Liver (tissue), 9 donors: ENCODE results near the gene USP11. TPM values are rescaled to one million over a fixed set of nuclear protein-coding genes. Genes with fewer than 3 reads are reported as not detected.

Experiments
- DNase-seq: peaks from one replicate; pipeline ENCODE4 v3.0.0-alpha.2; 2017; ENCODE audit warnings: low spot score
- H3K27ac ChIP-seq, 2 donors: one replicate each; pipeline ENCODE4 v1.7.0; 2013; ENCODE audit warnings: inconsistent platforms in 2 of 2, low read length in 2 of 2, control low read depth in 1 of 2, low read depth in 1 of 2, mild to moderate bottlenecking in 1 of 2
- H3K27me3 ChIP-seq, 4 donors: one replicate each; pipeline versions ENCODE4 v1.6.1 to v1.7.0; 2013; ENCODE audit warnings: low read length in 3 of 4, inconsistent platforms in 1 of 4, mild to moderate bottlenecking in 1 of 4, moderate library complexity in 1 of 4; ENCODE audit not compliant: control insufficient read depth in 4 of 4, insufficient read depth in 4 of 4
- H3K36me3 ChIP-seq, 4 donors: one replicate each; pipeline versions ENCODE4 v1.6.1 to v1.7.0; 2013; ENCODE audit warnings: low read length in 3 of 4, mild to moderate bottlenecking in 3 of 4, low read depth in 1 of 4, moderate library complexity in 1 of 4; ENCODE audit not compliant: control insufficient read depth in 4 of 4, insufficient read depth in 3 of 4
- H3K4me1 ChIP-seq, 4 donors: one replicate each; pipeline versions ENCODE4 v1.6.1 to v1.7.0; 2013; ENCODE audit warnings: low read length in 3 of 4, mild to moderate bottlenecking in 3 of 4, moderate library complexity in 1 of 4; ENCODE audit not compliant: control insufficient read depth in 4 of 4, insufficient read depth in 4 of 4
- H3K4me3 ChIP-seq, 3 donors: one replicate each; pipeline versions ENCODE4 v1.6.1 to v1.7.0; 2013; ENCODE audit warnings: low read length in 3 of 3, control low read depth in 1 of 3, low read depth in 1 of 3, mild to moderate bottlenecking in 1 of 3
- H3K9ac ChIP-seq, 2 donors: one replicate each; pipeline ENCODE4 v1.7.0; 2013; ENCODE audit warnings: low read length in 2 of 2, mild to moderate bottlenecking in 2 of 2, moderate library complexity in 2 of 2, control low read depth in 1 of 2, low read depth in 1 of 2
- H3K9me3 ChIP-seq, 4 donors: one replicate each; pipeline versions ENCODE4 v1.6.1 to v1.7.0; 2013; ENCODE audit warnings: low read length in 3 of 4; ENCODE audit not compliant: control insufficient read depth in 4 of 4
- EGR1 ChIP-seq, 2 donors: IDR thresholded peaks; 2 replicates each; pipeline ENCODE4 v1.6.1; 2016 to 2018; ENCODE audit warnings: antibody characterized with exemption in 2 of 2, low read depth in 2 of 2
- FOXA2 ChIP-seq: IDR thresholded peaks from 2 replicates; pipeline ENCODE4 v1.6.1; 2016; ENCODE audit warnings: antibody characterized with exemption
- GABPA ChIP-seq, 2 donors: IDR thresholded peaks in 1 of 2; conservative IDR thresholded peaks in 1 of 2; 2 replicates each; pipeline ENCODE4 v1.6.1; 2016; ENCODE audit warnings: antibody characterized with exemption in 2 of 2, mild to moderate bottlenecking in 1 of 2, moderate library complexity in 1 of 2
- HNF4A ChIP-seq, 2 donors: conservative IDR thresholded peaks; 2 replicates each; pipeline ENCODE4 v1.6.1; 2016; ENCODE audit warnings: antibody characterized with exemption in 2 of 2, mild to moderate bottlenecking in 2 of 2
- HNF4G ChIP-seq: IDR thresholded peaks from 2 replicates; pipeline ENCODE4 v1.6.1; 2016; ENCODE audit warnings: antibody characterized with exemption
- JUND ChIP-seq, 2 donors: IDR thresholded peaks; 2 replicates each; pipeline ENCODE4 v1.6.1; 2016; ENCODE audit warnings: antibody characterized with exemption in 2 of 2
- NR2F2 ChIP-seq: IDR thresholded peaks from 2 replicates; pipeline ENCODE4 v1.6.1; 2016; ENCODE audit warnings: antibody characterized with exemption
- RAD21 ChIP-seq, 2 donors: IDR thresholded peaks; 2 replicates each; pipeline ENCODE4 v1.6.1; 2016; ENCODE audit warnings: antibody characterized with exemption in 2 of 2, mild to moderate bottlenecking in 2 of 2
- WGBS: extraction: QIAGEN DNeasy Blood & Tissue Kit; methylation state at CpG from one replicate; pipeline ENCODE4 v1.1.7; 2013; 5-methylcytosine and 5-hydroxymethylcytosine counted together
- polyA plus RNA-seq, 2 donors: library from polyadenylated mRNA; stranded (reverse) in 1 of 2; unstranded in 1 of 2; fragments of 200-250 nt in 1 of 2; fragments of >200 nt in 1 of 2; fragmentation: Nextera tagmentation in 1 of 2; extraction: Ambion mirVana in 1 of 2; gene quantifications; one replicate each; pipeline versions ENCODE4 v1.2.1 to v1.2.3, GENCODE V29; 2013 to 2015
- total RNA-seq, 2 donors: library from RNA; depleted of rRNA; stranded (reverse); fragments of >200 nt; gene quantifications; one replicate each; pipeline ENCODE4 v1.2.3, GENCODE V29; 2014
- TF ChIP-seq, protein P1 (sequence below): IDR thresholded peaks from 2 replicates; pipeline ENCODE4 v1.6.1; 2016; ENCODE audit warnings: antibody characterized with exemption, mild to moderate bottlenecking
- TF ChIP-seq, protein P2 (sequence below): IDR thresholded peaks from 2 replicates; pipeline ENCODE4 v1.6.1; 2016; ENCODE audit warnings: antibody characterized with exemption
- TF ChIP-seq, protein P3 (sequence below): IDR thresholded peaks from 2 replicates; pipeline ENCODE4 v1.6.1; 2016; ENCODE audit warnings: antibody characterized with exemption
- TF ChIP-seq, protein P4 (sequence below): fragments of 150-350 bp; IDR thresholded peaks from 2 replicates; pipeline ENCODE4 v1.5.1; 2017; ENCODE audit warnings: improper control_type of control experiment, low read depth, low read length; ENCODE audit not compliant: missing input control
- TF ChIP-seq, protein P5 (sequence below): IDR thresholded peaks from 2 replicates; pipeline ENCODE4 v1.6.1; 2016; ENCODE audit warnings: antibody characterized with exemption
- donor health status: healthy.
- donor health status: healthy.
- donor health status: healthy.
- donor health status: healthy.
- donor health status: healthy.

USP11 gene
- total and polyA plus RNA-seq, 4 donors: 9.6 to 24.3 (median 11.1) TPM

DNA sequence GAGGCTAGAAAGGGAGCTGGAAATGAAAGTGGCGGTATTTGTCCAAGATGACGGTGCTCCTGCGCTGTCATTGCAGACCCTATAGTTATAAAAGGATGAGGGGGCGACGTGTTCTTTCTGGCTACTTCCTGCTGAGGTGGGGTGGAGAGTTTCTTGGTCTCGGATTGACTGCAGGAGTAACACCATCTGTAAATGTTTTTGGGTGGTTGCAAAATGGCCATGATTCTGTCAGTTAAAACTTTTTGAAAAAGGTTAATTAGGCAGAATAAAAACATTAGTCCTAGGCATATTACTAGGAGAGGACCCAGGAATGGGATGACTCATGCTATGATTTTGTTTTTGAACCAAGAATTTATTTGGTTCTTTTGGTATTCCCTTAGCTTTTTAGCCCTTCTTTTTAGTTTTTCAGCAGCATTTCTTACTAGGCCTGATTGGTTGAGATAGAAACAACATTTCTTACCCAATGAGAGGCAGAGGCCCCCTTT lies 53.1 kb downstream of the USP11 start:
- H3K9me3 ChIP-seq: no peaks in the 10 kb centered on the region
- WGBS: 67% methylated on average over 6 of the region's 6 CpGs
- DNase-seq: no peak

DNA sequence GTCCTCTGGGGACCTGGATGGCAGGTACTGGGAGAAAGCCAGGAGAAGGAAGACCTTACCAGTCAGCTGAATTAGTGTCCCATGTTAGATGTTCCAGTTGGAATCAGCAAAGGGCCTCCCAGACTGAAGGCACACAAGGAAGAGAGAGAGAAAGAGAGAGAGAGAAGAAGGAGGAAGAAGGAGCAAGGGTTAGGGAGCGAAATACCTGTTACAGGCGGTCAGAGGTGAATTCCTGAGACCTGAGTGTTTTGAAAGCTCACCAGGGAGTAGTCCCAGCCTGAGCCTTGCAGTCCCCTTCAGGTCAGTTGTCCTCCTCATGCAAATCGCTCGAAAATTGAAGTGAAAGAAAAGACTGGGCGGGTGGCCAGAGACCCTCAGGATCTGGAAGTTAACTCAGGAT lies 60.3 kb downstream of the USP11 start:
- no peak for DNase-seq
- Histone ChIP-seq H3K27me3 (no peaks in the 10 kb centered on the region), H3K9ac (no peak overlapping the region), H3K4me1 (no peaks in the 10 kb centered on the region), H3K27ac (no peak overlapping the region), H3K4me3 (no peak overlapping the region), H3K9me3 (peaks cover 0 to 7% (median 2%) of the 10 kb centered on the region in 4 donors), H3K36me3 (no peaks in the 10 kb centered on the region)
- WGBS: 70% methylated on average over 5 of the region's 5 CpGs
- TF ChIP-seq HNF4A (conservative IDR thresholded peaks at IDR 0.05): no peak
- TF ChIP-seq, protein P1, sequence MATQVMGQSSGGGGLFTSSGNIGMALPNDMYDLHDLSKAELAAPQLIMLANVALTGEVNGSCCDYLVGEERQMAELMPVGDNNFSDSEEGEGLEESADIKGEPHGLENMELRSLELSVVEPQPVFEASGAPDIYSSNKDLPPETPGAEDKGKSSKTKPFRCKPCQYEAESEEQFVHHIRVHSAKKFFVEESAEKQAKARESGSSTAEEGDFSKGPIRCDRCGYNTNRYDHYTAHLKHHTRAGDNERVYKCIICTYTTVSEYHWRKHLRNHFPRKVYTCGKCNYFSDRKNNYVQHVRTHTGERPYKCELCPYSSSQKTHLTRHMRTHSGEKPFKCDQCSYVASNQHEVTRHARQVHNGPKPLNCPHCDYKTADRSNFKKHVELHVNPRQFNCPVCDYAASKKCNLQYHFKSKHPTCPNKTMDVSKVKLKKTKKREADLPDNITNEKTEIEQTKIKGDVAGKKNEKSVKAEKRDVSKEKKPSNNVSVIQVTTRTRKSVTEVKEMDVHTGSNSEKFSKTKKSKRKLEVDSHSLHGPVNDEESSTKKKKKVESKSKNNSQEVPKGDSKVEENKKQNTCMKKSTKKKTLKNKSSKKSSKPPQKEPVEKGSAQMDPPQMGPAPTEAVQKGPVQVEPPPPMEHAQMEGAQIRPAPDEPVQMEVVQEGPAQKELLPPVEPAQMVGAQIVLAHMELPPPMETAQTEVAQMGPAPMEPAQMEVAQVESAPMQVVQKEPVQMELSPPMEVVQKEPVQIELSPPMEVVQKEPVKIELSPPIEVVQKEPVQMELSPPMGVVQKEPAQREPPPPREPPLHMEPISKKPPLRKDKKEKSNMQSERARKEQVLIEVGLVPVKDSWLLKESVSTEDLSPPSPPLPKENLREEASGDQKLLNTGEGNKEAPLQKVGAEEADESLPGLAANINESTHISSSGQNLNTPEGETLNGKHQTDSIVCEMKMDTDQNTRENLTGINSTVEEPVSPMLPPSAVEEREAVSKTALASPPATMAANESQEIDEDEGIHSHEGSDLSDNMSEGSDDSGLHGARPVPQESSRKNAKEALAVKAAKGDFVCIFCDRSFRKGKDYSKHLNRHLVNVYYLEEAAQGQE: no peak
- TF ChIP-seq HNF4G: no peak
- no peak for TF ChIP-seq JUND (IDR thresholded peaks at IDR 0.05)
- no peak for TF ChIP-seq RAD21 (IDR thresholded peaks at IDR 0.05)
- TF ChIP-seq, protein P2, sequence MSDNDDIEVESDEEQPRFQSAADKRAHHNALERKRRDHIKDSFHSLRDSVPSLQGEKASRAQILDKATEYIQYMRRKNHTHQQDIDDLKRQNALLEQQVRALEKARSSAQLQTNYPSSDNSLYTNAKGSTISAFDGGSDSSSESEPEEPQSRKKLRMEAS: no peak

More for the DNA sequence above, 53.1 kb downstream of the USP11 start:
- Histone ChIP-seq H3K27me3 (no peaks in the 10 kb centered on the region), H3K4me3 (no peak overlapping the region), H3K36me3 (no peaks in the 10 kb centered on the region), H3K27ac (no peak overlapping the region), H3K4me1 (no peaks in the 10 kb centered on the region), H3K9ac (no peak overlapping the region)
- TF ChIP-seq, protein P3, sequence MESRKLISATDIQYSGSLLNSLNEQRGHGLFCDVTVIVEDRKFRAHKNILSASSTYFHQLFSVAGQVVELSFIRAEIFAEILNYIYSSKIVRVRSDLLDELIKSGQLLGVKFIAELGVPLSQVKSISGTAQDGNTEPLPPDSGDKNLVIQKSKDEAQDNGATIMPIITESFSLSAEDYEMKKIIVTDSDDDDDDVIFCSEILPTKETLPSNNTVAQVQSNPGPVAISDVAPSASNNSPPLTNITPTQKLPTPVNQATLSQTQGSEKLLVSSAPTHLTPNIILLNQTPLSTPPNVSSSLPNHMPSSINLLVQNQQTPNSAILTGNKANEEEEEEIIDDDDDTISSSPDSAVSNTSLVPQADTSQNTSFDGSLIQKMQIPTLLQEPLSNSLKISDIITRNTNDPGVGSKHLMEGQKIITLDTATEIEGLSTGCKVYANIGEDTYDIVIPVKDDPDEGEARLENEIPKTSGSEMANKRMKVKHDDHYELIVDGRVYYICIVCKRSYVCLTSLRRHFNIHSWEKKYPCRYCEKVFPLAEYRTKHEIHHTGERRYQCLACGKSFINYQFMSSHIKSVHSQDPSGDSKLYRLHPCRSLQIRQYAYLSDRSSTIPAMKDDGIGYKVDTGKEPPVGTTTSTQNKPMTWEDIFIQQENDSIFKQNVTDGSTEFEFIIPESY: no peak
- no peak for TF ChIP-seq HNF4A (conservative IDR thresholded peaks at IDR 0.05)
- no peak for TF ChIP-seq JUND (IDR thresholded peaks at IDR 0.05)
- TF ChIP-seq, protein P4, sequence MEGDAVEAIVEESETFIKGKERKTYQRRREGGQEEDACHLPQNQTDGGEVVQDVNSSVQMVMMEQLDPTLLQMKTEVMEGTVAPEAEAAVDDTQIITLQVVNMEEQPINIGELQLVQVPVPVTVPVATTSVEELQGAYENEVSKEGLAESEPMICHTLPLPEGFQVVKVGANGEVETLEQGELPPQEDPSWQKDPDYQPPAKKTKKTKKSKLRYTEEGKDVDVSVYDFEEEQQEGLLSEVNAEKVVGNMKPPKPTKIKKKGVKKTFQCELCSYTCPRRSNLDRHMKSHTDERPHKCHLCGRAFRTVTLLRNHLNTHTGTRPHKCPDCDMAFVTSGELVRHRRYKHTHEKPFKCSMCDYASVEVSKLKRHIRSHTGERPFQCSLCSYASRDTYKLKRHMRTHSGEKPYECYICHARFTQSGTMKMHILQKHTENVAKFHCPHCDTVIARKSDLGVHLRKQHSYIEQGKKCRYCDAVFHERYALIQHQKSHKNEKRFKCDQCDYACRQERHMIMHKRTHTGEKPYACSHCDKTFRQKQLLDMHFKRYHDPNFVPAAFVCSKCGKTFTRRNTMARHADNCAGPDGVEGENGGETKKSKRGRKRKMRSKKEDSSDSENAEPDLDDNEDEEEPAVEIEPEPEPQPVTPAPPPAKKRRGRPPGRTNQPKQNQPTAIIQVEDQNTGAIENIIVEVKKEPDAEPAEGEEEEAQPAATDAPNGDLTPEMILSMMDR: no peak
- TF ChIP-seq, protein P5, sequence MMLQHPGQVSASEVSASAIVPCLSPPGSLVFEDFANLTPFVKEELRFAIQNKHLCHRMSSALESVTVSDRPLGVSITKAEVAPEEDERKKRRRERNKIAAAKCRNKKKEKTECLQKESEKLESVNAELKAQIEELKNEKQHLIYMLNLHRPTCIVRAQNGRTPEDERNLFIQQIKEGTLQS: no peak
- no peak for TF ChIP-seq NR2F2
- TF ChIP-seq EGR1 (IDR thresholded peaks at IDR 0.05; ENCODE audit: low read depth in 2 of 2): no peak
- no peak for TF ChIP-seq GABPA (IDR thresholded peaks at IDR 0.05 in 1 of 2, conservative IDR thresholded peaks at IDR 0.05 in 1 of 2)
- TF ChIP-seq FOXA2: no peak
- TF ChIP-seq, protein P2: no peak
